ENCODE results near the gene APOL5.
A peak's percentile ranks its signal among the peaks of the same experiment; 100 is the strongest.
"Not testable (repeated sequence)": the region's sequence is repeated elsewhere in the genome, so short reads cannot be mapped to it uniquely, and the experiment has no call there.

Gene APOL5

DNA sequence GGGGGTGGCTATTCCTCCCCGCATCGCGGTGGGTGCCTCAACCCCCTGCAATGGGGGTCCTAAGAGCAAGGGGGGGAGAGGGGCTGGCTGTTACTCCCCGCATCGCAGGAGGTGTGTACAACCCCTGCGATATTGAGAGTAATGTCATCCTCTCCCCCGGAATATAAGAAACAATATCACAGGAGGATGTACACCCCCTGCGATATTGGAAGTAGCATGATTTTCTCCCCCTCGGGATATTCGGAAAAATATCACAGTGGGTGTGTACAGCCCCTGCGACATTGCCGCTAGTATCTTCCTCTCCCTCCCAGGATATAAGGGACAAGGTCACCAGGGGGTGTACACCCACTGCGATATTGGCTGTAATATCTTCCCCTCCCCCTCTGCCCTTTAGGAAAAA is 22.5 kb upstream of the APOL5 start:
- H3K36me3 Mint-ChIP-seq (ENCODE audit: low read depth) = no peaks in the 10 kb centered on the region
- no peaks in the 10 kb centered on the region for H3K4me1 Mint-ChIP-seq
- no peaks in the 10 kb centered on the region for H3K9me3 Mint-ChIP-seq
- no peak for DNase-seq
- H3K27ac Mint-ChIP-seq = no peak overlapping the region
- ATAC-seq = no peak
- no peak overlapping the region for H3K4me3 Mint-ChIP-seq
- no peaks in the 10 kb centered on the region for H3K27me3 Mint-ChIP-seq

DNA sequence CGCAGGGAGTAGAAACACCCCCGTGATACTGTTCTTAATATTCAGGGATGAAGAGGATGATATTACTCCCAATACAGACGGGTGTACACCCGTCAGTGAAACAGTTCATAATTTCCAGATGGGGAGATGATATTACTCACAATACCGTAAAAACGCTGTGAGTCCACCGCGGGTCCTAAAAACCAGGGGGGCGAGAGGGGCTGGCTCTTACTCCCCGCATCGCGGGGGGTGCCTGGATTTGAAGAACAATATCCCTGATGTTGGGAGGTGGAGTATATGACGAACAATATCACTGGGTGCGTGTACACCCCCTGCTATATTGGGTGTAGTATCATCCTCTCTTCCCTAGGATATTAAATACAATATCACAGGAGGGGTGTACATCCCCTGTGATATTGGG is 20.5 kb upstream of the APOL5 start:
- no peak overlapping the region for H3K4me3 Mint-ChIP-seq
- ATAC-seq = peak; percentile 47
- no peaks in the 10 kb centered on the region for H3K9me3 Mint-ChIP-seq
- no peak overlapping the region for H3K27ac Mint-ChIP-seq
- no peaks in the 10 kb centered on the region for H3K27me3 Mint-ChIP-seq
- no peak for DNase-seq
- H3K36me3 Mint-ChIP-seq (ENCODE audit: low read depth) = no peaks in the 10 kb centered on the region
- no peaks in the 10 kb centered on the region for H3K4me1 Mint-ChIP-seq

DNA sequence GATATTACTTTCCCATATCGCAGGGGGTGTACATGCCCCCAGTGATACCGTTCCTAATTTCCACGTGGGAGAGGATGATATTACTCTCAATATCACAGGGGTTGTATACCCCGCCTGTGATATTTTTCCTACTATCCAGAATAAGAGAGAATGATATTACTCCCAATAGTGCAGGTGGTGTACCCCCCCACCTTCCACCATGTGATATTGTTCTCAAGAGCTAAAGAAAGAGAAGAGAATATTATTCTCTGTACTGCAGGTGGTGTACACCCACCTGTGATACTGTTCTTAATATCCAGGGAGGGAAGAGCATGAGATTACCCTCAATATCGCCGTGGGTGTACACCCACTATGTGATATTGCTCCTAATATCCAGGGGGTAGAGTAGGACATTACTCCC is 17.8 kb upstream of the APOL5 start:
- ATAC-seq; H3K27ac Mint-ChIP-seq; H3K4me3 Mint-ChIP-seq; H3K9me3 Mint-ChIP-seq; H3K4me1 Mint-ChIP-seq; H3K36me3 Mint-ChIP-seq (ENCODE audit: low read depth); H3K27me3 Mint-ChIP-seq; DNase-seq: not testable (repeated sequence)

- DNase-seq = no peak
- Mint-ChIP-seq H3K36me3 (ENCODE audit: low read depth) (no peaks in the 10 kb centered on the region), H3K4me1 (no peaks in the 10 kb centered on the region)
These were observed 13.6 kb upstream of the APOL5 start for GRCh38 chr22:35703861-35704584.

DNA sequence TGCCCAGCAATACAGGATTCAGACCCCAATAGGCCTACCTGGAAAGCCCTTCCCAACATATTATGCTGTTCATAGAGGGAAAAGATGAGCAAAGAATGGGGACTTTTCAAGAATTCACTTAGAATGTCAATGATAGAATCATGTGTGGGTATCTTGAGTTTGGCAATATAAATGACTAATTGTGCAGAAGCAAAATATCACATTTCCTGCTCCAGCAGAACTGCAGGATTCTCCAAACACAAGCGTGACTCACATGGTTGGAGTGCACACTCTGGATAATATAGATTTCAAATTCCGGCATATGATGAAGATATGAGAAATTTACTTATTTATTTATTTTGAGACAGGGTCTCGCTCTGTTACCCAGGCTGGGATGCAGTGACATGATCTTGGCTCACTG is 12.5 kb upstream of the APOL5 start:
- Mint-ChIP-seq H3K4me3 (no peak overlapping the region), H3K4me1 (no peaks in the 10 kb centered on the region), H3K27ac (no peak overlapping the region), H3K9me3 (no peaks in the 10 kb centered on the region), H3K36me3 (ENCODE audit: low read depth) (no peaks in the 10 kb centered on the region), H3K27me3 (no peaks in the 10 kb centered on the region)
- DNase-seq = no peak
- no peak for ATAC-seq

More at GRCh38 chr22:35703861-35704584, 13.6 kb upstream of the APOL5 start:
- Mint-ChIP-seq H3K27ac (no peak overlapping the region), H3K27me3 (no peaks in the 10 kb centered on the region), H3K4me3 (no peak overlapping the region), H3K9me3 (no peaks in the 10 kb centered on the region)
- no peak for ATAC-seq

GRCh38 chr22:35708453-35708852 is 9.2 kb upstream of the APOL5 start:
- Mint-ChIP-seq H3K4me1 (no peaks in the 10 kb centered on the region), H3K9me3 (peaks cover 6% of the 10 kb centered on the region), H3K27me3 (no peaks in the 10 kb centered on the region), H3K4me3 (no peak overlapping the region), H3K27ac (no peak overlapping the region), H3K36me3 (ENCODE audit: low read depth) (no peaks in the 10 kb centered on the region)
- DNase-seq (no peak), ATAC-seq (no peak)

DNA sequence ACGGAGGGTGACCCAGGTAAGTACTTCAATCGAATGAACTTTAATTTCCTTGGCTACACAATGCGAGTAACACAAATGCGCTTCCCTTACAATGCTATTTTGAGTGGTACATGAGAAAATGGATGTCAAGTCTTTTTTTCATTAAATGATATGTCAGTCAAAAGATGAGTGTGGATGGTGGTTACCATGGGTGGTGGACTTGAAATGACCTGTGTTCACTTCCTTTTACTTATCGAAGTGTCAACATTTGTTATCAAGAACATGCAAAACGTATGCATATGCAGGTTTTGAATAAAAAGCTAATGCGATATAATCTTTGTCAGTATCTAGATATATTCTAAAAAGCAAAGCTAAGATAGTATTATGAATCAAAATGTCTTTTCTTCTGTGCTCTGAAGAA is 8.8 kb upstream of the APOL5 start:
- no peaks in the 10 kb centered on the region for H3K4me1 Mint-ChIP-seq
- DNase-seq (no peak), ATAC-seq (no peak)
- no peak overlapping the region for H3K4me3 Mint-ChIP-seq
- H3K27me3 Mint-ChIP-seq = no peaks in the 10 kb centered on the region
- H3K9me3 Mint-ChIP-seq = peaks cover 6% of the 10 kb centered on the region
- H3K27ac Mint-ChIP-seq = no peak overlapping the region
- no peaks in the 10 kb centered on the region for H3K36me3 Mint-ChIP-seq (ENCODE audit: low read depth)

DNA sequence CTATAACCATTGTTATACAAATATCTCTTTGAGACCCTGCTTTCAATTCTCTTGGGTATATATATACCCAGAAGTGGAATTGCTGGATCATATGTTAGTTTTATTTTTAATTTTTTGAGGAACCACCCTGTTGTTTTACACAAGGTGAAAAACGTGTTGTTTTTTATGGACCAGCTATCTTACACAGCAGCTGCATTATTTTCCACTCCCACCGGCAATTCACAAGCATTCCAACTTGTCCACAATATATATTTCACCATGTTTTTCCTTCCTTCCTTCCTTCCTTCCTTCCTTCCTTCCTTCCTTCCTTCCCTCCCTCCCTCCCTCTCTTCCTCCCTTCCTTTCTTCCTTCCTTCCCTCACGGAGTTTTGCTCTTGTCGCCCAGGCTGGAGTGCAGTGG is 6.3 kb upstream of the APOL5 start:
- H3K27me3 Mint-ChIP-seq = peaks cover 8% of the 10 kb centered on the region

DNA sequence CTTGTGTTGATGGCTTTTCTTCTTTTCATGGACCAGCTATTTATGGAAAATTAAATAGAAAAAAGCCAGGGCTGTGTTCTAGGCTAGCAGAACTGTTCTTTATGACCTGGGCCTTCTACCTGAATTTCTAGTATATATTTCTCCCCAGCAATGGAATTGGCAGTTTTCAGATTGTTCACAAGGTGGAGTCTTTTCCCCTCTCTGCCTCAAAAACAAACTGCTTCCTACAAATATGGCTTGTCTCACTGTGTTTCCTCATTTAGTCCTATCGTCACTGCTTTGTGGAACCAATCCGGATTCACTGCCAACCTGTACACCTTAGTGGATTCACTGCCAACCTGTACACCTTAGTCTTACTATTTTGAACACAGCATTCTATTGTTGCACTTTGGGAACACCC is 5.0 kb upstream of the APOL5 start:
- no peak for DNase-seq
- peaks cover 8% of the 10 kb centered on the region for H3K27me3 Mint-ChIP-seq
- peaks cover 6% of the 10 kb centered on the region for H3K9me3 Mint-ChIP-seq
- H3K27ac Mint-ChIP-seq = no peak overlapping the region
- H3K4me3 Mint-ChIP-seq = no peak overlapping the region
- H3K4me1 Mint-ChIP-seq = no peaks in the 10 kb centered on the region
- ATAC-seq = no peak
- H3K36me3 Mint-ChIP-seq (ENCODE audit: low read depth) = no peaks in the 10 kb centered on the region

More for the DNA sequence above, 6.3 kb upstream of the APOL5 start:
- no peak for DNase-seq
- Mint-ChIP-seq H3K4me3 (no peak overlapping the region), H3K4me1 (no peaks in the 10 kb centered on the region), H3K36me3 (ENCODE audit: low read depth) (no peaks in the 10 kb centered on the region), H3K9me3 (peaks cover 6% of the 10 kb centered on the region), H3K27ac (no peak overlapping the region)
- no peak for ATAC-seq

DNA sequence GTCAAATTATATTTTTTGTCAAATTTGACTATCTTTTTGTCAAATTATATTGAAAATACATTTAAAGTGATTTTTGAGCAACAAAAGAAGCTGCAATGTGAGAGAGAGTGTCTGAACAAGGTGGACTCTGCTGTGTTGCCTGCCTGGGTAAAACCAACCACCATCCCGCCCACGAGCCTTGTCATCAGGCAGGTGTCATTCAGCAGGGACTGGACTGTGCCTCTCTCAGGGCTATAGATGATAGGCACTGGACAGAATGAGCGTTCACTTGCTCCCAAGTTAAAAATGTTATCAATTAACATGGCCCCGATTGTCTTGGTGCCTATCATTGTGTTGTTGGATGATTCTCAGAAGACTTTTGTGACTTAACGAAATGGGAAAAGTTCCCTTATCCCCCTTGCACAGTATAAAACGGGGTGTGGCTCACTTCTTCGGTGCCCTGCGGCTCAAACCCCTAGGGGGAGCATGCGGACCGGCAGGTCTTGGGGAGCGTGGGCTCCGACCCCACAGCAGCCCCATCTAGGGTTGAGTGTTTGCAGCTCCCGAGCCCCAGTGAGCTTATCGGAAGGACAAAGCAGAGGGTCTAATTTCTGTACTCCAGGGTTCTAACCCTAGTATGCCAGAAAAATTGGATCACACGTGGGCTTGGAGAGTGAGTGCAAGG is 1.7 kb downstream of the APOL5 start:
- no peak overlapping the region for H3K27ac Mint-ChIP-seq
- no peaks in the 10 kb centered on the region for H3K4me1 Mint-ChIP-seq
- H3K9me3 Mint-ChIP-seq = no peaks in the 10 kb centered on the region
- peaks cover 7% of the 10 kb centered on the region for H3K27me3 Mint-ChIP-seq
- no peak for DNase-seq
- no peaks in the 10 kb centered on the region for H3K36me3 Mint-ChIP-seq (ENCODE audit: low read depth)
- ATAC-seq = no peak
- H3K4me3 Mint-ChIP-seq = no peak overlapping the region

GRCh38 chr22:35721960-35722359 is 4.3 kb downstream of the APOL5 start:
- DNase-seq (no peak), ATAC-seq (no peak)
- Mint-ChIP-seq H3K27me3 (no peaks in the 10 kb centered on the region), H3K9me3 (no peaks in the 10 kb centered on the region), H3K27ac (no peak overlapping the region), H3K4me3 (no peak overlapping the region), H3K4me1 (no peaks in the 10 kb centered on the region), H3K36me3 (ENCODE audit: low read depth) (no peaks in the 10 kb centered on the region)

GRCh38 chr22:35725521-35725920 is 7.8 kb downstream of the APOL5 start:
- H3K27ac Mint-ChIP-seq = no peak overlapping the region
- no peak overlapping the region for H3K4me3 Mint-ChIP-seq
- DNase-seq (no peak), ATAC-seq (no peak)
- H3K36me3 Mint-ChIP-seq (ENCODE audit: low read depth) = no peaks in the 10 kb centered on the region
- no peaks in the 10 kb centered on the region for H3K9me3 Mint-ChIP-seq
- no peaks in the 10 kb centered on the region for H3K4me1 Mint-ChIP-seq
- peaks cover 2% of the 10 kb centered on the region for H3K27me3 Mint-ChIP-seq

DNA sequence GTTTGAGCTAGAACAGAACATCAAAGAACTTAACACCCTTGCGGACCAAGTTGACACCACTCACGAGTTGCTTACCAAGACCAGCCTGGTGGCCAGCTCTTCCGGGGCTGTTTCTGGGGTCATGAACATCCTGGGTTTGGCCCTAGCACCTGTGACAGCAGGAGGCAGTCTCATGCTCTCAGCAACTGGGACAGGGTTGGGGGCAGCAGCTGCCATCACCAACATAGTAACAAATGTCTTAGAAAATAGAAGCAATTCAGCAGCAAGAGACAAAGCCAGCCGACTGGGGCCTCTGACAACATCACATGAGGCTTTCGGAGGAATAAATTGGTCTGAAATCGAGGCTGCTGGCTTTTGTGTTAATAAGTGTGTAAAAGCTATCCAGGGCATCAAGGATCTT is 8.7 kb downstream of the APOL5 start:
- Mint-ChIP-seq H3K27ac (no peak overlapping the region), H3K27me3 (peaks cover 8% of the 10 kb centered on the region), H3K9me3 (no peaks in the 10 kb centered on the region)

DNA sequence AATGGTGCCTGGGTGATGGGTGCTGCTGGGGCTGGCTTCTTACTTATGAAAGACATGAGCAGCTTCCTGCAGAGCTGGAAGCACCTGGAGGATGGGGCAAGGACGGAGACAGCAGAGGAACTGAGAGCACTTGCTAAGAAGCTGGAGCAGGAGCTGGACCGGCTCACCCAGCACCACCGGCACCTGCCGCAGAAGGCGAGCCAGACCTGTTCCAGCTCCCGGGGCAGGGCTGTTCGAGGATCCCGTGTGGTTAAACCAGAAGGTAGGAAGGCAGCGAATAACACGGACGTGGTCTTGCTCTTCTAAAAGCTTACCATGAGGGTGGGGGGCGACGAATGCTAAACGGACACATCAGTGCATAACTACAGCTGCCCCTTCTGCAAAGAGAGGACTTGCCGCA is 9.3 kb downstream of the APOL5 start:
- no peaks in the 10 kb centered on the region for H3K9me3 Mint-ChIP-seq
- no peak overlapping the region for H3K4me3 Mint-ChIP-seq
- no peaks in the 10 kb centered on the region for H3K36me3 Mint-ChIP-seq (ENCODE audit: low read depth)
- H3K27ac Mint-ChIP-seq = no peak overlapping the region
- H3K27me3 Mint-ChIP-seq = peaks cover 11% of the 10 kb centered on the region
- no peaks in the 10 kb centered on the region for H3K4me1 Mint-ChIP-seq
- ATAC-seq = no peak
- no peak for DNase-seq

More for the DNA sequence above, 8.7 kb downstream of the APOL5 start:
- no peak for DNase-seq
- no peak overlapping the region for H3K4me3 Mint-ChIP-seq
- H3K4me1 Mint-ChIP-seq = no peaks in the 10 kb centered on the region
- ATAC-seq = no peak
- H3K36me3 Mint-ChIP-seq (ENCODE audit: low read depth) = no peaks in the 10 kb centered on the region

- ATAC-seq = no peak
- no peaks in the 10 kb centered on the region for H3K9me3 Mint-ChIP-seq
These were observed 9.8 kb downstream of the APOL5 start for GRCh38 chr22:35727436-35727835.

More at GRCh38 chr22:35727436-35727835, 9.8 kb downstream of the APOL5 start:
- DNase-seq = no peak
- Mint-ChIP-seq H3K4me3 (no peak overlapping the region), H3K27ac (no peak overlapping the region), H3K36me3 (ENCODE audit: low read depth) (no peaks in the 10 kb centered on the region), H3K27me3 (peaks cover 12% of the 10 kb centered on the region), H3K4me1 (no peaks in the 10 kb centered on the region)

Measured in activated naive CD8-positive, alpha-beta T cell treated with anti-CD3 and anti-CD28 coated beads, Interleukin-2, amount 50 U/mL, for 24 hours (primary cell).